ENCODE data around the gene BCAS3.

DNA sequence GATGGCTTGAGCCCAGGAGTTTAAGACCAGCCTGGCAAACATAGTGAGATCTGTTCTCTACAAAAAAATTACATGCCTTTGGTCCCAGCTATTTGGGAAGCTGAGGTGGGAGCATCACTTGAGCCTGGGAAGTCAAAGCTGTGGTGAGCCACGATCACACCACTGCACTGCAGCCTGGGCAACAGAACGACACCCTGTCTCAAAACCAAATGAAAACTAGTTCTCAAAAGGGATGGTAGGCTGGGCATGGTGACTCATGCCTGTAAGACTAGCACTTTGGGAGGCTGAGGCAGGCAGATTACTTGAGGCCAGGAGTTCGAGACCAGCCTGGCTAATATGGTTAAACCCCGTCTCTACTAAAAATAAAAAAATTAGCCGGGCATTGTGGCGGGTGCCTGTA, 46.5 kb upstream of the BCAS3 start:
- TF ChIP-seq, protein P1, sequence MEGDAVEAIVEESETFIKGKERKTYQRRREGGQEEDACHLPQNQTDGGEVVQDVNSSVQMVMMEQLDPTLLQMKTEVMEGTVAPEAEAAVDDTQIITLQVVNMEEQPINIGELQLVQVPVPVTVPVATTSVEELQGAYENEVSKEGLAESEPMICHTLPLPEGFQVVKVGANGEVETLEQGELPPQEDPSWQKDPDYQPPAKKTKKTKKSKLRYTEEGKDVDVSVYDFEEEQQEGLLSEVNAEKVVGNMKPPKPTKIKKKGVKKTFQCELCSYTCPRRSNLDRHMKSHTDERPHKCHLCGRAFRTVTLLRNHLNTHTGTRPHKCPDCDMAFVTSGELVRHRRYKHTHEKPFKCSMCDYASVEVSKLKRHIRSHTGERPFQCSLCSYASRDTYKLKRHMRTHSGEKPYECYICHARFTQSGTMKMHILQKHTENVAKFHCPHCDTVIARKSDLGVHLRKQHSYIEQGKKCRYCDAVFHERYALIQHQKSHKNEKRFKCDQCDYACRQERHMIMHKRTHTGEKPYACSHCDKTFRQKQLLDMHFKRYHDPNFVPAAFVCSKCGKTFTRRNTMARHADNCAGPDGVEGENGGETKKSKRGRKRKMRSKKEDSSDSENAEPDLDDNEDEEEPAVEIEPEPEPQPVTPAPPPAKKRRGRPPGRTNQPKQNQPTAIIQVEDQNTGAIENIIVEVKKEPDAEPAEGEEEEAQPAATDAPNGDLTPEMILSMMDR (IDR thresholded peaks at IDR 0.05): no peak
- no peak for TF ChIP-seq POLR2A (IDR thresholded peaks at IDR 0.05)
- TF ChIP-seq POLR2AphosphoS5 (IDR thresholded peaks at IDR 0.05): no peak
- TF ChIP-seq EP300 (IDR thresholded peaks at IDR 0.05; ENCODE audit: low read depth): no peak

Data from transverse colon (tissue), 4 donors.